Activated T-helper 1 cell treated with anti-CD3 and anti-CD28 coated beads, Interleukin-2, amount 50 U/mL, for 16 hours (primary cell): ENCODE measurements around the gene TBC1D21.
A peak's percentile ranks its signal among the peaks of the same experiment; 100 is the strongest.
"Not testable (repeated sequence)": the region's sequence is repeated elsewhere in the genome, so short reads cannot be mapped to it uniquely, and the experiment has no call there.

Source experiments
- DNase-seq, 2 donors: peaks; one replicate each; pipeline ENCODE4 v3.0.0-alpha.2; 2020; ENCODE audit warnings: low read depth in 1 of 2, low spot score in 1 of 2

Gene TBC1D21

DNA sequence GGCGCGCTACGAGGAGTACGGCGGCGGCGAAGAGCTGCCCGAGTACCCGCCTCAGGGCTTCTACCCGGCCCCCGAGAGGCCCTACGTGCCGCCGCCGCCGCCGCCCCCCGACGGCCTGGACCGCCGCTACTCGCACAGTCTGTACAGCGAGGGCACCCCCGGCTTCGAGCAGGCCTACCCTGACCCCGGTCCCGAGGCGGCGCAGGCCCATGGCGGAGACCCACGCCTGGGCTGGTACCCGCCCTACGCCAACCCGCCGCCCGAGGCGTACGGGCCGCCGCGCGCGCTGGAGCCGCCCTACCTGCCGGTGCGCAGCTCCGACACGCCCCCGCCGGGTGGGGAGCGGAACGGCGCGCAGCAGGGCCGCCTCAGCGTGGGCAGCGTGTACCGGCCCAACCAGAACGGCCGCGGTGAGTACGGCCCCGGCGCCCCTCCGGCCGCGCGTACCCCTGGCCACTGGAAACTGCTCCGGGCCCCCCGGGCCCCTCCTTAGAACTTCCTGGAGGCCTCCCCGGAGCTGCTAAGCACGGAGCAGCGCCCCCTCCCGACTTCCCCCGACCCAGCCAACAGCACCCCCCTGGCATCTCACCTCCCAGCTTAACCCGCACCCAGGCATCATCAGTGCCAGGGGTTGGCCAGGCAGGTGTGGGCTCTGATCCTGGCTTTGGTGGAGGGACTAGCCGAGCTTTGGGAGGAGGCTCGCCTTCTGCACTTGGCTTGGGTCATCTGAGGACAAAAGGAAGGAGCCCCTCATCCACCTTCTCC is 54.3 kb downstream of the TBC1D21 start:
- peak; percentile 58 to 67 for DNase-seq

GRCh38 chr15:73928241-73928579 is 54.8 kb downstream of the TBC1D21 start:
- DNase-seq = no peak

DNA sequence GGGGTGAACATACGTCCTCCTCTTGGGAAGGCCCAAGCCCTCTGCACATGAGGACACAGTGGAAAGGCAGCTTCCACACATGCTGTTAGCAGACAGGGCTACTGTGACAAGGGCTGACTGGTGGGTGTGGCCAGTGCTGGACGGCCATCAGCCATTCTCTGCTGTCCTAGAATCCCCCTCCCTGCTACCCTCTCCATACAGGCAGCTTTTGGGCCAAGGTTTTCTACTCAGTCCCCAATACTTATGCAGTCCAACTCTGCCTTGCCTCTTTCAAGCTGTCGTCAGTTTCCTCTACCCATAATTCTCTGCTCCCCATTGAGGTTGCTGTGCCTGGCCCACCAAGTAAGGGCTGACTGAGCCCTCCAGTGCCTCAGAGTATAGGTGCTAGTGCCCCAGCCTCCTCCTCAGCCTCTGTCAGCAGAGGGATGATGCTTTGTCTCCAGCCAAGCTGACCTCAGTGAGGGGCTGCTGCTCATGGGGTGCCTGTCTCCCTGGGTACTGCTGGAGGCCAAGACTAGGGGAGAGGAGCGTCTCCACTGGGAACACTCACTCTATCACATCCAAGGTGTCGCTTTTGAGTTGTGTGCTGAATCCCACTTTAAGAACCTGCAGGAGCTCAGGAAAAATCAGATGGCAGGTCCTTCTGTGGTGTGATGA is 55.7 kb downstream of the TBC1D21 start:
- DNase-seq = no peak

GRCh38 chr15:73930371-73930770 is 57.0 kb downstream of the TBC1D21 start:
- DNase-seq = no peak

DNA sequence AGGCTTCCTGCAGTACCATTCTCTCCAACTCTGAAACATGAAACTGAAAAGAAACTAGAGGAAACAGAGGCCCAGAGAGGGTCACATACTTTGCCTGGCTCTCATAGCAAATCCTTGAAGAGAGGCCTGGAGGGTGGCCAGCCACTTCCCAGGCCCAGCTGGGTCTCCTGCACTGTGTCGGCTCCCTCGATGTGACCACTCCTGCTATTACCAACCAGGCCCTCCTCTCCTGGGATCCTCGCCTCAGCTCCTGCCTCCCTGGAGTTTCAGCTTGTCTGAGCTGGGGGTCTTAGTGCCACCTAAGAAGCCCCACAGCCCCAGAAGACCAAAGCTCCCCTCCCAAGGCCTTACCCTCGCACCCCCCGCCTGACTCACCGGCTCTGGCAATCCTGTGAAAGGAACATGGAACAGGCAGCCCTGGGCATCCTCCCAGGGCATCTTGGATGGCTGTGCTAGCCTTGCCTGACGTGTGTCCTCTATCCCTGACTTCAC is 57.5 kb downstream of the TBC1D21 start:
- no peak for DNase-seq

DNA sequence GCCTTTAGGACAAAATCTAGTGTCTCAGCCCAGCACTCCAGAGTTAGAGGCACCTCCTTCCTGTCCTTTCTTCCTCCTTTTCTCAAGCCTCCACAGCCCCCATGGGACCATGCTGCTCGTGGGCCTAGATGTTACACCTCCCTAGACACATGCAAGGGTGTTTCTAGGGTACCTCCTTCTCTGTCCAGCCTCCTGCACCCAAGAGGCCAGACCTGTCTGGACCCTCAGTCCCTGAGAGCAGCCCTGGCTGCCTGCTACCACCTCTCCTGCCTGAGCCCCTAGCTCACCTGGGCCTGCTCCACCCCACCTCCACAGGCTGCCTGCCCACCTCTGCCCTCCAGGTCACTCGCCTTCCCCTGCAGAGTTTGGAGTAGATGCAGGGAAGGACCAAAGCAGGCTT is 58.1 kb downstream of the TBC1D21 start:
- no peak for DNase-seq

- no peak for DNase-seq
These were observed 59.2 kb downstream of the TBC1D21 start for GRCh38 chr15:73932381-73933191.

DNA sequence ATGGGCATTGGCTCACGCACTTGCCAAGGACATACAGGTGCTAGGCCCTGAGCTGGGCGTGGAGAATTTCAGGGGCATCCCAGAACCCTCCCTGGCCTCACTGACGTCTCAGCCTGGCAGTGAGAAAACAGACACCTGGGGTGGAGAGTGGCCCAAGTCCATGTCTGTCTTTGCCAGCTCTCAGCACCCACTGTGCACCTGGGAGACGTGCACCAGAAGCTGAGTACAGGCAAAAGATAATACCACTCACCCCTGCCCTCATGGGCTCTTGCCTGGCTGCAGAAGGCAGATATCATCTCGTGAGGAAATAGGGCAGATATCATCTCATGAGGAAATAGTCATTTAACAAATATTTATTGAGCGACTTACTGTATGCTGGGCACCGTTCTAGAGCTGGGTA is 60.9 kb downstream of the TBC1D21 start:
- DNase-seq = no peak

- no peak for DNase-seq
These were observed 62.2 kb downstream of the TBC1D21 start for GRCh38 chr15:73935547-73935946.

DNA sequence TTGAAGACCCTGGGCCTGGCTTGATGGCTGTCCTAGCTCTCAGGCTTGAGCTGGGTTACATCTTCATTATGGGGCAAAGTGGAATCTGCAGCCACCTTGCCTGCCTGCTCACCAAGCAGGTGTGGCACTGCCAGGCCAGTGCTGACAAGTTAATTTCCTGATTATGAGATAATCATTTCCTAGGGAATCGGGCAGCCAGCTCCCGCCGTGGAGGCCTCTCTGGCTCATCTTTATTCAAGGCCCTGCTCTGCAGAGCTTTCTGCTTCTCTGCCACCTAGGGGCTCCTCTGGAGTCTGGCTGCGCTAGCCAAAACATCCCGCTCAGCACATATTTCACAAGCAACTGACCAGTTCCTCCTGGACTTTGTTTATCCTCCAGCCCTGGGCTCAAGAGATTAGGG is 62.8 kb downstream of the TBC1D21 start:
- no peak for DNase-seq

GRCh38 chr15:73936588-73937290 is 63.4 kb downstream of the TBC1D21 start:
- DNase-seq = no peak

DNA sequence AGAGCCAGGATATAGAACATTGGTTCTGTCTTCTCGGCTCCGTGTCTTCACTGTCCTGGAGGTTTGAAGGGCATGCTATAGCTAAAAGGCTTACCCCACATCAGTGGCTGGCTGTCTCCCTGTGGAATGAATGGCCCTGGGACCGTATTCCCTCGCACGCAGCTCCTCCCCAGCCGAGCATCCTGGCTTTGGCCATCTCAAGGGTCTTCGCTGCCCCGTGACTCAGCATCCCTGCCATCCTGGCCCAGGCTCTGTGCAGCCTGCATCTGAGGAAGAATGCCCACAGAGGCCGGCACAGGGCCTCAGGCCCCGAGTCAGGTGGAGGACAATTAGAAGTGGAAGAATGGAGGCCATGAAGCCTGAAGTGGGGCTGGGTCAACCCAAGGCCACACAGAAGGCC is 63.9 kb downstream of the TBC1D21 start:
- no peak for DNase-seq

GRCh38 chr15:73937726-73938125 is 64.4 kb downstream of the TBC1D21 start:
- no peak for DNase-seq

- DNase-seq = not testable (repeated sequence)
These were observed 65.2 kb downstream of the TBC1D21 start for GRCh38 chr15:73938516-73938915.
